ENCODE measurements around the gene ERBB2.
"Not testable (repeated sequence)": the region's sequence is repeated elsewhere in the genome, so short reads cannot be mapped to it uniquely, and the experiment has no call there.

ERBB2 gene

GRCh38 chr17:39759204-39759603 lies 59.3 kb downstream of the ERBB2 start:
- H3K27ac ChIP-seq (ENCODE audit: low read depth, low read length) = no peak overlapping the region
- H2BK15ac ChIP-seq (replicated peaks; ENCODE audit: low read depth) = no peak overlapping the region
- H3K23ac ChIP-seq (ENCODE audit: low read length) = no peak overlapping the region
- H3K36me3 ChIP-seq (ENCODE audit: control insufficient read depth, insufficient read depth, low read length) = no peaks in the 10 kb centered on the region
- no peak overlapping the region for H2BK120ac ChIP-seq (ENCODE audit: low read depth, low read length)
- H3K4me2 ChIP-seq (ENCODE audit: low read length) = no peak overlapping the region
- no peak overlapping the region for H2AK5ac ChIP-seq (ENCODE audit: low read length)
- no peak overlapping the region for H3K18ac ChIP-seq (ENCODE audit: low read length)
- no peaks in the 10 kb centered on the region for H3K79me1 ChIP-seq (ENCODE audit: low read length)
- H4K8ac ChIP-seq (ENCODE audit: low read depth, low read length) = no peak overlapping the region
- no peak overlapping the region for H3K4me3 ChIP-seq (ENCODE audit: low read length)
- H4K5ac ChIP-seq (ENCODE audit: low read length) = no peak overlapping the region
- no peak overlapping the region for H3K9ac ChIP-seq (ENCODE audit: low read length)
- WGBS (ENCODE audit: extremely low coverage, insufficient coverage, low lambda C conversion rate) = no CpG with 5 or more reads among the region's 5 CpGs
- no peaks in the 10 kb centered on the region for H3K27me3 ChIP-seq (ENCODE audit: insufficient read depth, low read length, poor library complexity)
- H2BK5ac ChIP-seq (ENCODE audit: low read length) = no peak overlapping the region
- no peak for DNase-seq
- no peak overlapping the region for H3K4ac ChIP-seq (ENCODE audit: low read depth, low read length)
- peaks cover 4% of the 10 kb centered on the region for H3K4me1 ChIP-seq (ENCODE audit: control insufficient read depth, low read depth, low read length)
- H3K79me2 ChIP-seq (ENCODE audit: control insufficient read depth, insufficient read depth, low read length) = no peaks in the 10 kb centered on the region
- H3K56ac ChIP-seq (ENCODE audit: low read length) = no peak overlapping the region

- Histone ChIP-seq H3K27me3 (ENCODE audit: insufficient read depth, low read length, poor library complexity) (no peaks in the 10 kb centered on the region), H3K4ac (ENCODE audit: low read depth, low read length) (no peak overlapping the region), H3K23ac (ENCODE audit: low read length) (no peak overlapping the region), H3K9ac (ENCODE audit: low read length) (no peak overlapping the region), H3K79me2 (ENCODE audit: control insufficient read depth, insufficient read depth, low read length) (no peaks in the 10 kb centered on the region), H2BK5ac (ENCODE audit: low read length) (no peak overlapping the region), H2BK15ac (replicated peaks; ENCODE audit: low read depth) (no peak overlapping the region), H3K56ac (ENCODE audit: low read length) (no peak overlapping the region), H3K4me1 (ENCODE audit: control insufficient read depth, low read depth, low read length) (no peaks in the 10 kb centered on the region), H2BK120ac (ENCODE audit: low read depth, low read length) (no peak overlapping the region), H3K27ac (ENCODE audit: low read depth, low read length) (no peak overlapping the region), H3K4me2 (ENCODE audit: low read length) (no peak overlapping the region), H4K5ac (ENCODE audit: low read length) (no peak overlapping the region), H2AK5ac (ENCODE audit: low read length) (no peak overlapping the region), H3K18ac (ENCODE audit: low read length) (no peak overlapping the region), H4K8ac (ENCODE audit: low read depth, low read length) (no peak overlapping the region), H3K79me1 (ENCODE audit: low read length) (no peaks in the 10 kb centered on the region), H3K36me3 (ENCODE audit: control insufficient read depth, insufficient read depth, low read length) (no peaks in the 10 kb centered on the region), H3K4me3 (ENCODE audit: low read length) (no peak overlapping the region)
- WGBS (ENCODE audit: extremely low coverage, insufficient coverage, low lambda C conversion rate) = no CpG with 5 or more reads among the region's 10 CpGs
- no peak for DNase-seq
Measured at GRCh38 chr17:39761861-39762496, 62.1 kb downstream of the ERBB2 start.

- no peak overlapping the region for H3K9ac ChIP-seq (ENCODE audit: low read length)
- H3K79me2 ChIP-seq (ENCODE audit: control insufficient read depth, insufficient read depth, low read length) = no peaks in the 10 kb centered on the region
- H2BK15ac ChIP-seq (replicated peaks; ENCODE audit: low read depth) = no peak overlapping the region
- whole genome bisulfite sequencing (ENCODE audit: extremely low coverage, insufficient coverage, low lambda C conversion rate) = no CpG with 5 or more reads among the region's 5 CpGs
- H4K5ac ChIP-seq (ENCODE audit: low read length) = no peak overlapping the region
- no peaks in the 10 kb centered on the region for H3K36me3 ChIP-seq (ENCODE audit: control insufficient read depth, insufficient read depth, low read length)
- no peak overlapping the region for H3K4me2 ChIP-seq (ENCODE audit: low read length)
- no peak overlapping the region for H4K8ac ChIP-seq (ENCODE audit: low read depth, low read length)
- H2BK5ac ChIP-seq (ENCODE audit: low read length) = no peak overlapping the region
- H3K23ac ChIP-seq (ENCODE audit: low read length) = no peak overlapping the region
- no peaks in the 10 kb centered on the region for H3K79me1 ChIP-seq (ENCODE audit: low read length)
- H3K4ac ChIP-seq (ENCODE audit: low read depth, low read length) = no peak overlapping the region
- H2BK120ac ChIP-seq (ENCODE audit: low read depth, low read length) = no peak overlapping the region
- H3K4me1 ChIP-seq (ENCODE audit: control insufficient read depth, low read depth, low read length) = no peaks in the 10 kb centered on the region
- H3K27ac ChIP-seq (ENCODE audit: low read depth, low read length) = no peak overlapping the region
- H3K56ac ChIP-seq (ENCODE audit: low read length) = no peak overlapping the region
- H2AK5ac ChIP-seq (ENCODE audit: low read length) = no peak overlapping the region
- no peaks in the 10 kb centered on the region for H3K27me3 ChIP-seq (ENCODE audit: insufficient read depth, low read length, poor library complexity)
- no peak for DNase-seq
- H3K4me3 ChIP-seq (ENCODE audit: low read length) = no peak overlapping the region
- H3K18ac ChIP-seq (ENCODE audit: low read length) = no peak overlapping the region
Measured at GRCh38 chr17:39763051-39763820, 63.4 kb downstream of the ERBB2 start.

GRCh38 chr17:39764171-39764570 lies 64.3 kb downstream of the ERBB2 start:
- not testable (repeated sequence) for H3K27ac ChIP-seq (ENCODE audit: low read depth, low read length); H3K4me1 ChIP-seq (ENCODE audit: control insufficient read depth, low read depth, low read length); H3K4me2 ChIP-seq (ENCODE audit: low read length); H2AK5ac ChIP-seq (ENCODE audit: low read length); H3K4ac ChIP-seq (ENCODE audit: low read depth, low read length); H3K79me1 ChIP-seq (ENCODE audit: low read length); DNase-seq; H3K56ac ChIP-seq (ENCODE audit: low read length); H3K18ac ChIP-seq (ENCODE audit: low read length); H3K4me3 ChIP-seq (ENCODE audit: low read length); H2BK5ac ChIP-seq (ENCODE audit: low read length); H4K8ac ChIP-seq (ENCODE audit: low read depth, low read length); H2BK15ac ChIP-seq (replicated peaks; ENCODE audit: low read depth); H3K23ac ChIP-seq (ENCODE audit: low read length); H3K79me2 ChIP-seq (ENCODE audit: control insufficient read depth, insufficient read depth, low read length); H4K5ac ChIP-seq (ENCODE audit: low read length); H3K9ac ChIP-seq (ENCODE audit: low read length); H3K27me3 ChIP-seq (ENCODE audit: insufficient read depth, low read length, poor library complexity); H3K36me3 ChIP-seq (ENCODE audit: control insufficient read depth, insufficient read depth, low read length); H2BK120ac ChIP-seq (ENCODE audit: low read depth, low read length)
- WGBS (ENCODE audit: extremely low coverage, insufficient coverage, low lambda C conversion rate) = no CpG with 5 or more reads among the region's 3 CpGs

- Histone ChIP-seq H3K79me1 (ENCODE audit: low read length) (no peaks in the 10 kb centered on the region), H3K4ac (ENCODE audit: low read depth, low read length) (no peak overlapping the region), H4K8ac (ENCODE audit: low read depth, low read length) (no peak overlapping the region), H3K18ac (ENCODE audit: low read length) (no peak overlapping the region), H3K4me1 (ENCODE audit: control insufficient read depth, low read depth, low read length) (no peaks in the 10 kb centered on the region), H3K23ac (ENCODE audit: low read length) (no peak overlapping the region), H2BK15ac (replicated peaks; ENCODE audit: low read depth) (no peak overlapping the region), H3K4me3 (ENCODE audit: low read length) (no peak overlapping the region), H3K4me2 (ENCODE audit: low read length) (no peak overlapping the region), H2BK5ac (ENCODE audit: low read length) (no peak overlapping the region), H3K9ac (ENCODE audit: low read length) (no peak overlapping the region), H2BK120ac (ENCODE audit: low read depth, low read length) (no peak overlapping the region), H3K27ac (ENCODE audit: low read depth, low read length) (no peak overlapping the region), H3K36me3 (ENCODE audit: control insufficient read depth, insufficient read depth, low read length) (no peaks in the 10 kb centered on the region), H3K56ac (ENCODE audit: low read length) (no peak overlapping the region), H2AK5ac (ENCODE audit: low read length) (no peak overlapping the region), H4K5ac (ENCODE audit: low read length) (no peak overlapping the region), H3K27me3 (ENCODE audit: insufficient read depth, low read length, poor library complexity) (no peaks in the 10 kb centered on the region), H3K79me2 (ENCODE audit: control insufficient read depth, insufficient read depth, low read length) (no peaks in the 10 kb centered on the region)
- whole genome bisulfite sequencing (ENCODE audit: extremely low coverage, insufficient coverage, low lambda C conversion rate) = no CpG with 5 or more reads among the region's 3 CpGs
- no peak for DNase-seq
Measured at GRCh38 chr17:39765175-39765574, 65.3 kb downstream of the ERBB2 start.
